Measurements from ENCODE around the gene SEC11A. TPM values are rescaled to one million over a fixed set of nuclear protein-coding genes. Genes with fewer than 3 reads are reported as not detected.

Gene SEC11A
- total and polyA plus RNA-seq, 8 donors = 159 to 279 (median 253) TPM

- no peak for TF ChIP-seq CTCF (IDR thresholded peaks at IDR 0.05)
- H3K27me3 ChIP-seq = no peaks in the 10 kb centered on the region
- H3K27ac ChIP-seq = peak overlapping the region; percentile 11 to 100
- no peaks in the 10 kb centered on the region for H3K36me3 ChIP-seq
- peak overlapping the region in 1 of 2 donors; percentile 89 for H3K4me3 ChIP-seq
- peaks cover 25 to 75% of the 10 kb centered on the region in 2 donors for H3K4me1 ChIP-seq
- ATAC-seq (no peak), DNase-seq (no peak)
- intact Hi-C loops (cut with DNase I) = no loop called here
- no peaks in the 10 kb centered on the region for H3K9me3 ChIP-seq
Observed at GRCh38 chr15:84750583-84751092, 34.7 kb upstream of the SEC11A start.

- intact Hi-C loops (cut with DNase I) = no loop called here
- peaks cover 25 to 71% of the 10 kb centered on the region in 2 donors for H3K4me1 ChIP-seq
Observed at GRCh38 chr15:84749111-84749991, 33.4 kb upstream of the SEC11A start.

GRCh38 chr15:84748274-84749110 is 32.6 kb upstream of the SEC11A start, which contains the start of gene ZNF592:
Gene ZNF592 (plus strand): TSS chr15:84748592. CDS start chr15:84782676, 34,084 bp downstream.
- peak within 1 kb of the TSS; percentile 89 to 92 for H3K4me3 ChIP-seq
- TF ChIP-seq CTCF (IDR thresholded peaks at IDR 0.05) = no peak
- H3K36me3 ChIP-seq = no peaks in the 10 kb centered on the region
- H3K27ac ChIP-seq = peak within 1 kb of the TSS; percentile 97 to 100
- H3K4me1 ChIP-seq = peaks cover 25 to 64% of the 10 kb centered on the region in 2 donors
- DNase-seq (peak; percentile 77 to 96 (median 88)), ATAC-seq (peak; percentile 73)
- no peaks in the 10 kb centered on the region for H3K9me3 ChIP-seq
- intact Hi-C loops (cut with DNase I) = no loop called here
- H3K27me3 ChIP-seq = no peaks in the 10 kb centered on the region

More at GRCh38 chr15:84749111-84749991, 33.4 kb upstream of the SEC11A start:
- peak; percentile 15 for ATAC-seq
- Histone ChIP-seq H3K4me3 (peak overlapping the region; percentile 89 to 92), H3K9me3 (no peaks in the 10 kb centered on the region), H3K36me3 (no peaks in the 10 kb centered on the region), H3K27me3 (no peaks in the 10 kb centered on the region), H3K27ac (peak overlapping the region; percentile 97 to 100)
- peak in 3 of 4 donors; percentile 23 to 45 (median 28) for DNase-seq
- TF ChIP-seq CTCF (IDR thresholded peaks at IDR 0.05) = peak in 1 of 2 donors; percentile 7

GRCh38 chr15:84747416-84748273 is 31.7 kb upstream of the SEC11A start:
- H3K4me3 ChIP-seq = peak overlapping the region; percentile 55 to 89
- no peaks in the 10 kb centered on the region for H3K36me3 ChIP-seq
- ATAC-seq (peak; percentile 72), DNase-seq (peak; percentile 72 to 95 (median 78))
- intact Hi-C loops (cut with DNase I) = no loop called here
- no peaks in the 10 kb centered on the region for H3K9me3 ChIP-seq
- no peaks in the 10 kb centered on the region for H3K27me3 ChIP-seq
- peaks cover 21 to 56% of the 10 kb centered on the region in 2 donors for H3K4me1 ChIP-seq
- H3K27ac ChIP-seq = peak overlapping the region; percentile 97 to 100
- TF ChIP-seq CTCF (IDR thresholded peaks at IDR 0.05) = peak in 1 of 2 donors; percentile 5

All from left lung (tissue), 10 donors.